ENCODE data around the gene UBXN1.

Gene UBXN1

DNA sequence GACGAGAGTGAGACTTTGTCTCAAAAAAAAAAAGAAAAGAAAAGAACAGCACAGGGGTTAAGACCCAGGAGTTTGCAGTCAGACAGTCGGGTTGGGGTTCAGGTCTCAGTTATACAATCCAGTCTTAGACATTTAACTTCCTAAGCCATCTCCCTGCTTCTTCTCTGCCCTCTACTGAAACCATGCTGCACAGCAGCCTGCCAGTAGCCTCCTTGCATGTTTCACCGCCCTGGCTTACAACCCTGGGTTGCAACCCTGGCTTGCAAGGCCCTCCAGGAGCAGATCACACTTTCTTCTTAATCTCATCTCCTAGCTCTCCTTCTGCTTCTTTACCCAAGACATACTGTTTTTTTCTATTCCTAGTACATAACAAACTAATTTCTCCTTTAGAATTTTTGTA, 51.2 kb downstream of the UBXN1 start:
- no peak for DNase-seq
